ENCODE data around the gene HEXIM1. TPM values are rescaled to one million over a fixed set of nuclear protein-coding genes. Genes with fewer than 3 reads are reported as not detected.

The HEXIM1 gene
- total RNA-seq, 2 experiments from 2014 or later: 12.1 to 16.4 TPM

DNA sequence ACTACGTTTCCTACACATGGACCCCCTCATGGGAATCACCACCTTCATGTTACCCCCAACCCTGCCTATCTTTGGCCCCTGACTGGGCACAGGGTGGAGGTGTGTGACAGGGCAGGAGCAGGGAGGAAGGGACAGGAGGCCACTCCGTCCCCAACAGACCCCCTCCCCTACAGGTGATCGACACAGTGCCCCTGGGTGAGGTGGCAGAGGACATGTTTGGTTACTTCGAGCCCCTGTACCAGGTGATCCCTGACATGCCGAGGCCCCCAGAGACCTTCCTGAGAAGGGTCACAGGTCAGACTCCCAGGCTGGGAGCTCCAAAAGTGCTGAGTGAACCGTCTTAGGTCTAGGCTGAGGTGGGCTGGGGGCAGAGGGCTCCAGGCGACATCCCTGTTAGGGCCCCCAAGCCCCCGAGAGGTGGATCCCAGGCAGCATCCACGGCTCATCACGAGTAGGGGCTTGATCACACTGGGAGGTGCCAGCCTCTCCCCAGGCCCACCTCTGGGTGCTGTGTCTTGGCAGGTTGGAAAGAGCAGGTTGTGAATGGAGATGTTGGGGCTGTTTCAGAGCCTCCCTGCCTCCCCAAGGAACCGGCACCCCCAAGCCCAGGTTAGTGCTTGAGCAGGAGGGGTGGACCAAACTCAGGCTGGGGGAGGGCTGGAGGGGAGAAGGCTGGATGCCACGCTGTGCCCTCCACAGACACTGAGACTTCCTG is 11.3 kb upstream of the HEXIM1 start:
- ChIA-PET POLR2A (no interaction called here), CTCF (ENCODE audit: unreplicated experiment) (no interaction called here)
- no peaks in the 10 kb centered on the region for H3K9me3 ChIP-seq (ENCODE audit: low read length)
- H3K36me3 ChIP-seq (ENCODE audit: insufficient read depth, low read length): no peaks in the 10 kb centered on the region
- BruUV-seq (replicated peaks): no TSS peak
- H3K4me1 ChIP-seq (ENCODE audit: insufficient read depth, low read length, poor library complexity, severe bottlenecking): peaks cover 16% of the 10 kb centered on the region
- TF ChIP-seq EZH2phosphoT487 (IDR thresholded peaks at IDR 0.05; ENCODE audit: borderline replicate concordance, low read depth, low read length): no peak
- TF ChIP-seq, protein P1, sequence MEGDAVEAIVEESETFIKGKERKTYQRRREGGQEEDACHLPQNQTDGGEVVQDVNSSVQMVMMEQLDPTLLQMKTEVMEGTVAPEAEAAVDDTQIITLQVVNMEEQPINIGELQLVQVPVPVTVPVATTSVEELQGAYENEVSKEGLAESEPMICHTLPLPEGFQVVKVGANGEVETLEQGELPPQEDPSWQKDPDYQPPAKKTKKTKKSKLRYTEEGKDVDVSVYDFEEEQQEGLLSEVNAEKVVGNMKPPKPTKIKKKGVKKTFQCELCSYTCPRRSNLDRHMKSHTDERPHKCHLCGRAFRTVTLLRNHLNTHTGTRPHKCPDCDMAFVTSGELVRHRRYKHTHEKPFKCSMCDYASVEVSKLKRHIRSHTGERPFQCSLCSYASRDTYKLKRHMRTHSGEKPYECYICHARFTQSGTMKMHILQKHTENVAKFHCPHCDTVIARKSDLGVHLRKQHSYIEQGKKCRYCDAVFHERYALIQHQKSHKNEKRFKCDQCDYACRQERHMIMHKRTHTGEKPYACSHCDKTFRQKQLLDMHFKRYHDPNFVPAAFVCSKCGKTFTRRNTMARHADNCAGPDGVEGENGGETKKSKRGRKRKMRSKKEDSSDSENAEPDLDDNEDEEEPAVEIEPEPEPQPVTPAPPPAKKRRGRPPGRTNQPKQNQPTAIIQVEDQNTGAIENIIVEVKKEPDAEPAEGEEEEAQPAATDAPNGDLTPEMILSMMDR (conservative IDR thresholded peaks at IDR 0.05; ENCODE audit: low read length): no peak
- H4K20me1 ChIP-seq (ENCODE audit: insufficient read depth, low read length): no peaks in the 10 kb centered on the region
- no peak overlapping the region for H3K4me3 ChIP-seq (ENCODE audit: low read depth, low read length, poor library complexity, severe bottlenecking)
- intact Hi-C loops (cut with micrococcal nuclease; ENCODE audit: unreplicated experiment): no loop called here
- no peak overlapping the region for H2AFZ ChIP-seq (ENCODE audit: low read length)
- H3K9me2 ChIP-seq (ENCODE audit: insufficient read depth, low read length): no peaks in the 10 kb centered on the region
- H3K4me2 ChIP-seq (ENCODE audit: low read length): 0 out of 2 replicates have a peak overlapping the region, but pooled peaks have one; percentile 95
- DNase-seq (ENCODE audit: low spot score): no peak
- no peak overlapping the region for H3K27ac ChIP-seq (ENCODE audit: low read depth, low read length, poor library complexity, severe bottlenecking)
- no peaks in the 10 kb centered on the region for H3K79me2 ChIP-seq (ENCODE audit: insufficient read depth, low read depth, low read length)

DNA sequence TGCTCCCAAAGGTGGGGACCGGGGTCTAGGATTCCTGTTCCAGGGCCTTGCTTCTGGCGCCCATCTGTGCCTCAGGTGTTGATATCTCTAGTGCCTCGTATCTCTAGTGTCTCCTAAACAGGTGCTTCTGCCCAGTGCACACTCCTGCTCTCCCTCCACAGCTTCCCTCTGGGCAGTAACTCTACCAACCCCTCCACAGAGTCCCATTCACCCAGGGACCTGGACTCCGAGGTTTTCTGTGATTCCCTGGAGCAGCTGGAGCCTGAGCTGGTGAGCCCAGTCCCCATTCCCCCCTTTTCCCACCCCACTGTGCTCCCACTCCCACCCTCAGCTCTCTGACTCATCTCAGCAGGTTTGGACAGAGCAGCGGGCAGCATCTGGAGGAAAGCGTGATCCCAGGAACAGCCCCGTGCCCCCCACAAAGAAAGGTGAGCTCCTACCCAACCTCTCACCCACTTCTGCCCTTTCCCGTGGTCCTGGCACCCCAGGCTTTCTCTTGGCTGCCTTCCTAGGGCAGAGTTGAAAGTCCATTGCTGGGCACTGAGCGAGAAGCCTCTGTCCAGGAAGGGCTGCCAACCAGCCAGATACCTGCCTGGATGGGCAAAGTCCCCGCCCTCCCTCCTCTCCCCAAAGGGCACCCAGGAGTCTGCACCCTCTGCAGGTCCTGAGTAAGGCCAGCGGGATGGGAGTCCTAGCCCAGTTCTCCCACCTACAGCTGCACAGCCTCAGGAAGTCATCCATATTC is 10.5 kb upstream of the HEXIM1 start:
- Histone ChIP-seq H3K79me2 (ENCODE audit: insufficient read depth, low read depth, low read length) (no peaks in the 10 kb centered on the region), H3K4me3 (ENCODE audit: low read depth, low read length, poor library complexity, severe bottlenecking) (no peak overlapping the region), H3K9me3 (ENCODE audit: low read length) (no peaks in the 10 kb centered on the region), H3K9me2 (ENCODE audit: insufficient read depth, low read length) (no peaks in the 10 kb centered on the region), H2AFZ (ENCODE audit: low read length) (no peak overlapping the region), H4K20me1 (ENCODE audit: insufficient read depth, low read length) (no peaks in the 10 kb centered on the region), H3K36me3 (ENCODE audit: insufficient read depth, low read length) (no peaks in the 10 kb centered on the region), H3K27ac (ENCODE audit: low read depth, low read length, poor library complexity, severe bottlenecking) (no peak overlapping the region), H3K4me1 (ENCODE audit: insufficient read depth, low read length, poor library complexity, severe bottlenecking) (peaks cover 15% of the 10 kb centered on the region), H3K4me2 (ENCODE audit: low read length) (no peak overlapping the region)
- BruUV-seq (replicated peaks): no TSS peak
- intact Hi-C loops (cut with micrococcal nuclease; ENCODE audit: unreplicated experiment): no loop called here
- ChIA-PET CTCF (ENCODE audit: unreplicated experiment) (no interaction called here), POLR2A (no interaction called here)
- DNase-seq (ENCODE audit: low spot score): no peak
- TF ChIP-seq, protein P1 (conservative IDR thresholded peaks at IDR 0.05; ENCODE audit: low read length): no peak
- TF ChIP-seq EZH2phosphoT487 (IDR thresholded peaks at IDR 0.05; ENCODE audit: borderline replicate concordance, low read depth, low read length): no peak

Data from OCI-LY7 (cell line).